ENCODE results near the gene GFPT1. TPM values are rescaled to one million over a fixed set of nuclear protein-coding genes. Genes with fewer than 3 reads are reported as not detected.

The GFPT1 gene
- polyA plus RNA-seq, 3 donors, result 3.6 to 4.5 (median 3.7) TPM

DNA sequence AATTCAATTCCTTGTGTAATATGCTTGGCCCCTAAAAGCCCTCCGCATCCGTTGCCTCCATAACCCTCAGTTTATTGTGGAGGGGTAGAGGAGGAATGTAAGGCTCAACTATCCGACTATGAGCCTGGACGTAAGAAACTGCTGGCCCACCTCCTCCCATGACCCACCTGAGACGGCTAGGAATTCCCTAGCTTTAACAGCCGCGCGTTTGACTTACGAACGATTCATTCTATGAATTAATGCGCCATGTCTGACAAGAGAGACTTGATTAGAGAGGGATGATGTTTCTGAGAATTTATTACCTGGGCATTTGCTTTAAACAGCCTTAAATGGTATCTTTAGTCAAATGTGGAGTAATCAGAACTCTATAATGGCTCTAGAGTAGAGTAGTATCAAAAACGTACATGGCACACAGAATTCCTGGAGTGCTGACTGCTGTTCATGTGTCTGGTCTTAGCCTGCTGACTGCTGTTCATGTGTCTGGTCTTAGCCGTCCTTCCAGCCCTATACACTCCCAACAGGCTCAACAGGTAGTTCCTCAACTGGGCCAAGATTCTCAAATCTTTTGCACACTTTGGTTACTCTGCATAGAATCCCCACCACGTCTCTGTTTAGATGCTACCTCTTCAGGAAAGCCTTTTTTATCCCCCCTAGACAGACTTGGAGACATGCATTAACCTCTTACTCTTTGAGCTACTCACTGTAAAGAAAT lies 899 bp upstream of the GFPT1 start:
- no peaks in the 10 kb centered on the region for H3K27me3 ChIP-seq (ENCODE audit: control insufficient read depth in 2 of 2, insufficient read depth in 2 of 2, low read length in 2 of 2)
- H3K9me3 ChIP-seq (replicated peaks in 1 of 2; ENCODE audit: control insufficient read depth in 1 of 2, insufficient read depth in 1 of 2, low read length in 2 of 2), result no peaks in the 10 kb centered on the region
- H3K4me3 Mint-ChIP-seq, result peak overlapping the region; percentile 87 to 95
- peaks cover 48% of the 10 kb centered on the region for H3K4me1 Mint-ChIP-seq
- peaks cover 41% of the 10 kb centered on the region for H3K79me2 ChIP-seq (ENCODE audit: insufficient read depth, low read length)
- DNase-seq, result no peak
- no peaks in the 10 kb centered on the region for H3K36me3 ChIP-seq (replicated peaks in 1 of 2; ENCODE audit: control insufficient read depth in 1 of 2, insufficient read depth in 2 of 2, low read length in 2 of 2)
- no peaks in the 10 kb centered on the region for H3K9me3 Mint-ChIP-seq
- H3K27me3 Mint-ChIP-seq (ENCODE audit: low read depth in 3 of 3), result peaks cover 0 to 2% (median 0%) of the 10 kb centered on the region in 3 donors
- H2AFZ ChIP-seq (ENCODE audit: insufficient read depth, low read depth, low read length, poor library complexity, severe bottlenecking), result peak overlapping the region; percentile 93
- H3K4me1 ChIP-seq (ENCODE audit: control insufficient read depth in 1 of 2, insufficient read depth in 2 of 2, low read length in 2 of 2), result peaks cover 31 to 36% of the 10 kb centered on the region in 2 donors
- WGBS (ENCODE audit: insufficient coverage), result 100% methylated on average over 1 of the region's 14 CpGs
- intact Hi-C loops (cut with micrococcal nuclease), result loop anchor here (5.0 to 10.0 kb wide), 3 partner anchors 49 to 914 kb away; partner anchors contain the start of genes NFU1 (in 2 of the 2) and FAM136A (in 1 of the 2)
- peak overlapping the region in 1 of 2 donors; percentile 86 for H3K27ac ChIP-seq (ENCODE audit: low read depth in 1 of 2, low read length in 2 of 2)
- peaks cover under 1% of the 10 kb centered on the region for H4K20me1 ChIP-seq (ENCODE audit: insufficient read depth, low read length)
- TF ChIP-seq, protein P1, sequence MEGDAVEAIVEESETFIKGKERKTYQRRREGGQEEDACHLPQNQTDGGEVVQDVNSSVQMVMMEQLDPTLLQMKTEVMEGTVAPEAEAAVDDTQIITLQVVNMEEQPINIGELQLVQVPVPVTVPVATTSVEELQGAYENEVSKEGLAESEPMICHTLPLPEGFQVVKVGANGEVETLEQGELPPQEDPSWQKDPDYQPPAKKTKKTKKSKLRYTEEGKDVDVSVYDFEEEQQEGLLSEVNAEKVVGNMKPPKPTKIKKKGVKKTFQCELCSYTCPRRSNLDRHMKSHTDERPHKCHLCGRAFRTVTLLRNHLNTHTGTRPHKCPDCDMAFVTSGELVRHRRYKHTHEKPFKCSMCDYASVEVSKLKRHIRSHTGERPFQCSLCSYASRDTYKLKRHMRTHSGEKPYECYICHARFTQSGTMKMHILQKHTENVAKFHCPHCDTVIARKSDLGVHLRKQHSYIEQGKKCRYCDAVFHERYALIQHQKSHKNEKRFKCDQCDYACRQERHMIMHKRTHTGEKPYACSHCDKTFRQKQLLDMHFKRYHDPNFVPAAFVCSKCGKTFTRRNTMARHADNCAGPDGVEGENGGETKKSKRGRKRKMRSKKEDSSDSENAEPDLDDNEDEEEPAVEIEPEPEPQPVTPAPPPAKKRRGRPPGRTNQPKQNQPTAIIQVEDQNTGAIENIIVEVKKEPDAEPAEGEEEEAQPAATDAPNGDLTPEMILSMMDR (IDR thresholded peaks at IDR 0.05), result no peak
- H3K9ac ChIP-seq (ENCODE audit: insufficient read depth, low read length, poor library complexity, severe bottlenecking), result peak overlapping the region; percentile 91
- H3K36me3 Mint-ChIP-seq, result no peaks in the 10 kb centered on the region
- H3K4me3 ChIP-seq (replicated peaks in 1 of 3; ENCODE audit: low read depth in 2 of 3, low read length in 3 of 3), result peak overlapping the region; percentile 71 to 86 (median 77)
- peak overlapping the region; percentile 4 to 96 (median 93) for H3K27ac Mint-ChIP-seq
- H3K4me2 ChIP-seq (replicated peaks; ENCODE audit: extremely low read depth, low read length, poor library complexity, severe bottlenecking), result peak overlapping the region; percentile 76

DNA sequence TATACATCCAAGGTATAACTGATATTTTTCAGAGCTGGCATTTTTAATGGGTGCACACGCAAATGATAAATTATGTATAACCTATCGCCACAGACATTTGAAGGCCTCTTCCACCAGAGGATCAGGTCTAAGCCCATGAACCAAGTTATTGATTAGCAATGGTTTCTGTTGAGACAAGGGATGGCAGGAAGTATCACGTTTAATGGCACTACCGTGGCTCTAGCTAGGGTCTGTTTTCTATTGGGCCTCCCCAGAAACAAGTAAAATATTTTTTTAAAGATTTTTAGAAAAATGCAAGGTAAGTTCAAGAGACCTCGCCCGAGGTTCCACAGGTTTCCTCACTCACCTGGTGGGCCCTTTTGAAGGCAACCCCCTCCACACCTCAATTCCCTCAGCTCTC lies 667 bp downstream of the GFPT1 start:
- Histone ChIP-seq H2AFZ (ENCODE audit: insufficient read depth, low read depth, low read length, poor library complexity, severe bottlenecking) (peak overlapping the region; percentile 93), H3K79me2 (ENCODE audit: insufficient read depth, low read length) (peaks cover 57% of the 10 kb centered on the region), H3K9me3 (replicated peaks in 1 of 2; ENCODE audit: control insufficient read depth in 1 of 2, insufficient read depth in 1 of 2, low read length in 2 of 2) (no peaks in the 10 kb centered on the region), H4K20me1 (ENCODE audit: insufficient read depth, low read length) (peaks cover 9% of the 10 kb centered on the region), H3K4me2 (replicated peaks; ENCODE audit: extremely low read depth, low read length, poor library complexity, severe bottlenecking) (peak overlapping the region; percentile 76), H3K36me3 (replicated peaks in 1 of 2; ENCODE audit: control insufficient read depth in 1 of 2, insufficient read depth in 2 of 2, low read length in 2 of 2) (no peaks in the 10 kb centered on the region), H3K4me3 (replicated peaks in 1 of 3; ENCODE audit: low read depth in 2 of 3, low read length in 3 of 3) (peak overlapping the region; percentile 73 to 90 (median 86)), H3K4me1 (ENCODE audit: control insufficient read depth in 1 of 2, insufficient read depth in 2 of 2, low read length in 2 of 2) (peaks cover 36 to 43% of the 10 kb centered on the region in 2 donors), H3K27me3 (ENCODE audit: control insufficient read depth in 2 of 2, insufficient read depth in 2 of 2, low read length in 2 of 2) (no peaks in the 10 kb centered on the region), H3K27ac (ENCODE audit: low read depth in 1 of 2, low read length in 2 of 2) (peak overlapping the region; percentile 4 to 86), H3K9ac (ENCODE audit: insufficient read depth, low read length, poor library complexity, severe bottlenecking) (peak overlapping the region; percentile 91)
- no CpG with 5 or more reads among the region's 6 CpGs for WGBS (ENCODE audit: insufficient coverage)
- peaks cover 5 to 8% of the 10 kb centered on the region in 2 donors for H3K36me3 Mint-ChIP-seq
- no peaks in the 10 kb centered on the region for H3K9me3 Mint-ChIP-seq
- H3K27me3 Mint-ChIP-seq (ENCODE audit: low read depth in 3 of 3), result peaks cover 0 to 2% (median 0%) of the 10 kb centered on the region in 3 donors
- intact Hi-C loops (cut with micrococcal nuclease), result loop anchor here (5.0 to 10.0 kb wide), 3 partner anchors 51 to 916 kb away; partner anchors contain the start of genes NFU1 (in 2 of the 2) and FAM136A (in 1 of the 2)
- H3K27ac Mint-ChIP-seq, result peak overlapping the region; percentile 82 to 90 (median 88)
- H3K4me1 Mint-ChIP-seq, result peaks cover 63% of the 10 kb centered on the region
- no peak for DNase-seq
- TF ChIP-seq, protein P1 (IDR thresholded peaks at IDR 0.05), result no peak
- peak overlapping the region; percentile 81 to 90 for H3K4me3 Mint-ChIP-seq
